ENCODE results near the gene BBS5. TPM values are rescaled to one million over a fixed set of nuclear protein-coding genes. Genes with fewer than 3 reads are reported as not detected.
"Not testable (repeated sequence)": the region's sequence is repeated elsewhere in the genome, so short reads cannot be mapped to it uniquely, and the experiment has no call there.

Gene BBS5
- total RNA-seq (2014; rRNA removed; shearing (Covaris generic)), result 3.4 and 4.3 TPM in 2 replicates

- H3K4me1 ChIP-seq (replicated peaks), result 0 out of 2 replicates have a peak, but pooled peaks cover 6% of the 10 kb centered on the region
- peak within 1 kb of the TSS; percentile 53 for H3K4me3 ChIP-seq
- DNase-seq (ENCODE audit: low read depth in 1 of 2, low spot score in 2 of 2), result peak; percentile 77 to 78
- H3K27ac ChIP-seq, result no peak within 1 kb of the TSS
- no peaks in the 10 kb centered on the region for H3K27me3 ChIP-seq (replicated peaks)
- H3K9me3 ChIP-seq (replicated peaks), result no peaks in the 10 kb centered on the region
- H3K36me3 ChIP-seq, result no peaks in the 10 kb centered on the region
Observed at GRCh38 chr2:169479257-169480078, at the start of gene BBS5. BBS5 (plus strand) TSS chr2:169479494; CDS start chr2:169479554, 60 bp downstream.

GRCh38 chr2:169431772-169432171 lies 47.5 kb upstream of the BBS5 start:
- not testable (repeated sequence) for H3K9me3 ChIP-seq (replicated peaks); H3K27ac ChIP-seq; H3K27me3 ChIP-seq (replicated peaks); H3K4me1 ChIP-seq (replicated peaks); DNase-seq (ENCODE audit: low read depth in 1 of 2, low spot score in 2 of 2); H3K4me3 ChIP-seq; H3K36me3 ChIP-seq

- H3K4me3 ChIP-seq; H3K27ac ChIP-seq; H3K4me1 ChIP-seq (replicated peaks); H3K9me3 ChIP-seq (replicated peaks); DNase-seq (ENCODE audit: low read depth in 1 of 2, low spot score in 2 of 2); H3K36me3 ChIP-seq; H3K27me3 ChIP-seq (replicated peaks): not testable (repeated sequence)
Observed at GRCh38 chr2:169434236-169434635, 45.1 kb upstream of the BBS5 start.

GRCh38 chr2:169438466-169439072 lies 40.7 kb upstream of the BBS5 start:
- Histone ChIP-seq H3K36me3 (no peaks in the 10 kb centered on the region), H3K27ac (no peak overlapping the region), H3K4me3 (no peak overlapping the region), H3K9me3 (replicated peaks) (no peaks in the 10 kb centered on the region), H3K4me1 (replicated peaks) (no peaks in the 10 kb centered on the region), H3K27me3 (replicated peaks) (no peaks in the 10 kb centered on the region)
- DNase-seq (ENCODE audit: low read depth in 1 of 2, low spot score in 2 of 2), result no peak

GRCh38 chr2:169439900-169440299 lies 39.4 kb upstream of the BBS5 start:
- Histone ChIP-seq H3K4me1 (replicated peaks) (no peaks in the 10 kb centered on the region), H3K27ac (no peak overlapping the region), H3K27me3 (replicated peaks) (no peaks in the 10 kb centered on the region), H3K36me3 (no peaks in the 10 kb centered on the region), H3K4me3 (no peak overlapping the region), H3K9me3 (replicated peaks) (no peaks in the 10 kb centered on the region)
- DNase-seq (ENCODE audit: low read depth in 1 of 2, low spot score in 2 of 2), result no peak

GRCh38 chr2:169446452-169446851 lies 32.8 kb upstream of the BBS5 start:
- DNase-seq (ENCODE audit: low read depth in 1 of 2, low spot score in 2 of 2), result no peak
- no peaks in the 10 kb centered on the region for H3K9me3 ChIP-seq (replicated peaks)
- no peak overlapping the region for H3K4me3 ChIP-seq
- no peaks in the 10 kb centered on the region for H3K36me3 ChIP-seq
- H3K4me1 ChIP-seq (replicated peaks), result no peaks in the 10 kb centered on the region
- no peaks in the 10 kb centered on the region for H3K27me3 ChIP-seq (replicated peaks)
- H3K27ac ChIP-seq, result no peak overlapping the region

GRCh38 chr2:169448316-169448715 lies 31.0 kb upstream of the BBS5 start:
- no peak for DNase-seq (ENCODE audit: low read depth in 1 of 2, low spot score in 2 of 2)
- no peaks in the 10 kb centered on the region for H3K36me3 ChIP-seq
- no peak overlapping the region for H3K4me3 ChIP-seq
- no peak overlapping the region for H3K27ac ChIP-seq
- H3K9me3 ChIP-seq (replicated peaks), result no peaks in the 10 kb centered on the region
- no peaks in the 10 kb centered on the region for H3K27me3 ChIP-seq (replicated peaks)
- no peaks in the 10 kb centered on the region for H3K4me1 ChIP-seq (replicated peaks)

- Histone ChIP-seq H3K27me3 (replicated peaks) (no peaks in the 10 kb centered on the region), H3K9me3 (replicated peaks) (no peaks in the 10 kb centered on the region), H3K4me3 (no peak overlapping the region), H3K36me3 (no peaks in the 10 kb centered on the region), H3K4me1 (replicated peaks) (no peaks in the 10 kb centered on the region), H3K27ac (no peak overlapping the region)
- DNase-seq (ENCODE audit: low read depth in 1 of 2, low spot score in 2 of 2), result no peak
Observed at GRCh38 chr2:169448865-169449264, 30.4 kb upstream of the BBS5 start.

GRCh38 chr2:169452080-169452479 lies 27.2 kb upstream of the BBS5 start:
- Histone ChIP-seq H3K4me1 (replicated peaks) (no peaks in the 10 kb centered on the region), H3K27ac (no peak overlapping the region), H3K4me3 (no peak overlapping the region), H3K27me3 (replicated peaks) (no peaks in the 10 kb centered on the region), H3K9me3 (replicated peaks) (no peaks in the 10 kb centered on the region), H3K36me3 (no peaks in the 10 kb centered on the region)
- DNase-seq (ENCODE audit: low read depth in 1 of 2, low spot score in 2 of 2), result no peak

GRCh38 chr2:169453044-169453443 lies 26.2 kb upstream of the BBS5 start:
- H3K4me1 ChIP-seq (replicated peaks); H3K9me3 ChIP-seq (replicated peaks); H3K27ac ChIP-seq; DNase-seq (ENCODE audit: low read depth in 1 of 2, low spot score in 2 of 2); H3K4me3 ChIP-seq; H3K27me3 ChIP-seq (replicated peaks); H3K36me3 ChIP-seq: not testable (repeated sequence)

- no peak for DNase-seq (ENCODE audit: low read depth in 1 of 2, low spot score in 2 of 2)
- Histone ChIP-seq H3K27me3 (replicated peaks) (no peaks in the 10 kb centered on the region), H3K27ac (no peak overlapping the region), H3K4me3 (no peak overlapping the region), H3K36me3 (no peaks in the 10 kb centered on the region), H3K9me3 (replicated peaks) (no peaks in the 10 kb centered on the region), H3K4me1 (replicated peaks) (peaks cover 8% of the 10 kb centered on the region)
Observed at GRCh38 chr2:169461143-169461542, 18.2 kb upstream of the BBS5 start.

- peak; percentile 42 to 54 for DNase-seq (ENCODE audit: low read depth in 1 of 2, low spot score in 2 of 2)
- Histone ChIP-seq H3K4me3 (no peak overlapping the region), H3K27me3 (replicated peaks) (no peaks in the 10 kb centered on the region), H3K27ac (no peak overlapping the region), H3K9me3 (replicated peaks) (no peaks in the 10 kb centered on the region), H3K4me1 (replicated peaks) (peaks cover 8% of the 10 kb centered on the region), H3K36me3 (no peaks in the 10 kb centered on the region)
Observed at GRCh38 chr2:169462896-169463695, 16.2 kb upstream of the BBS5 start.

- H3K36me3 ChIP-seq, result no peaks in the 10 kb centered on the region
Observed at GRCh38 chr2:169464466-169464865, 14.8 kb upstream of the BBS5 start.

GRCh38 chr2:169464882-169465281 lies 14.4 kb upstream of the BBS5 start:
- H3K27me3 ChIP-seq (replicated peaks), result no peaks in the 10 kb centered on the region
- H3K36me3 ChIP-seq, result no peaks in the 10 kb centered on the region
- no peak overlapping the region for H3K4me3 ChIP-seq
- H3K27ac ChIP-seq, result no peak overlapping the region
- H3K9me3 ChIP-seq (replicated peaks), result no peaks in the 10 kb centered on the region
- DNase-seq (ENCODE audit: low read depth in 1 of 2, low spot score in 2 of 2), result no peak
- peaks cover 8% of the 10 kb centered on the region for H3K4me1 ChIP-seq (replicated peaks)

More at GRCh38 chr2:169464466-169464865, 14.8 kb upstream of the BBS5 start:
- no peak overlapping the region for H3K4me3 ChIP-seq
- H3K4me1 ChIP-seq (replicated peaks), result peaks cover 8% of the 10 kb centered on the region
- no peaks in the 10 kb centered on the region for H3K27me3 ChIP-seq (replicated peaks)
- H3K27ac ChIP-seq, result no peak overlapping the region
- H3K9me3 ChIP-seq (replicated peaks), result no peaks in the 10 kb centered on the region
- no peak for DNase-seq (ENCODE audit: low read depth in 1 of 2, low spot score in 2 of 2)

Data from SJSA1 (cell line).